Measurements from ENCODE around the gene PLEKHG7.

Gene PLEKHG7

DNA sequence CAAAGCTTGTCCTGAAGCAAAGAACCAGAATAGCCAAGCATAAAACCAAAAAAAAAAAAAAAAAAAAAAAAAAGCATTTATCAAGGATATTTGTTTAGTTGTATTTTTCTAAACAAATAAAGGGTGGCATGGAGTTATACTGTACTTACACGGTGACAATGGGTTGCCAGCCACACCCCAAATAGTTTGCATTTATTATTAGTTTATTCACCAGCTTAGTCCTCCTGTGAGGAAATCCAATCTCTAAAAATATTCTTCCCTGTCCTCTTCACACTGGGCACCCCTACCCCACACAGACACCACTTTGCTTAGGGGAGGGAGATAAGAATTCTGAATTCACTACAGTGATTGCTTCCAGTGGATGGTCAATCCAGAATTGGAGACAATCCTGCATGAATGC, 18.9 kb downstream of the PLEKHG7 start:
- H3K4me3 ChIP-seq (ENCODE audit: low read length) = no peak overlapping the region
- no peak for DNase-seq (ENCODE audit: low read depth)
- TF ChIP-seq CTCF (conservative IDR thresholded peaks at IDR 0.05; ENCODE audit: low read length) = no peak

DNA sequence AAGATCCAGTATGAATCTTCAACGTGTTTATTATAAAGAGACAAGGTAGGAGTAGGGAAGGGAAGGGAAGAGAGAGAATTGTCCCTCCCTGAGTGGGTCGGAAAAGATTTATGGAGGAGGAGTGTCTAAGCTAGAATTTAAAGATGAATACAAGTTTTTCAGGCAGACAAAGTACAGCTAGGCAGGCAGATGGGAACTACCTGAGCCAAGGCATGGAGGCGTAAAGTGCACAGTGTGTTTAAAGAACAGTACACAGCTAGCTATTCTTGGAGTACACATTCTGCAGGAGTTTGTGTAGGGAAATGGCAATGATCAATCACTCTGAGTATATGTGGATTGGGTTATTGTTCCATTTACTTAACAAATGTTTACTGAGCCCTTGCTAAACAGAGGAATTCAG, 20.1 kb downstream of the PLEKHG7 start:
- no peak for DNase-seq (ENCODE audit: low read depth)
- no peak overlapping the region for H3K4me3 ChIP-seq (ENCODE audit: low read length)
- no peak for TF ChIP-seq CTCF (conservative IDR thresholded peaks at IDR 0.05; ENCODE audit: low read length)

- no peak for DNase-seq (ENCODE audit: low read depth)
- TF ChIP-seq CTCF (conservative IDR thresholded peaks at IDR 0.05; ENCODE audit: low read length) = no peak
- no peak overlapping the region for H3K4me3 ChIP-seq (ENCODE audit: low read length)
These were observed 24.1 kb downstream of the PLEKHG7 start for GRCh38 chr12:92726850-92727249.

GRCh38 chr12:92729773-92730305, 27.1 kb downstream of the PLEKHG7 start:
- DNase-seq (ENCODE audit: low read depth) = no peak
- H3K4me3 ChIP-seq (ENCODE audit: low read length) = no peak overlapping the region
- no peak for TF ChIP-seq CTCF (conservative IDR thresholded peaks at IDR 0.05; ENCODE audit: low read length)

DNA sequence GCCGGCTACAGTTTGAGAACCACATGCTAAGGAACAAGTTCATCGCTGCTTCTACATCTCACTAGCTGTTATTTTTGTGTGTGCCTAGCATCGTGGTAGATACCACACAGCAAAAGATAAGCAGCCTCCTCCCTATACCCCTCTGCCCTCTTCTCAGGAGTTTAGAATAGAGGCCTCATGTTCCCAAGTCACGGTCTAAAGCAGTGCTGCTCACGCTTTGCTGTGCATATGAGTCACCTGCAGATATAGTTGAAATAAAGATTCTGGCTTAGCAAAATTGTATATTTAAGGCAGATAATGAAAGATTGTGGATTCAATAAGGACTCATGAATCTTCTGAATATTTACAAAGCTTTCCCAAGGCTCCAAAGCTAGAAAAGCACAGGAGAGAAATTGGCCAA, 28.0 kb downstream of the PLEKHG7 start:
- TF ChIP-seq CTCF (conservative IDR thresholded peaks at IDR 0.05; ENCODE audit: low read length) = no peak
- DNase-seq (ENCODE audit: low read depth) = no peak

GRCh38 chr12:92732216-92732615, 29.4 kb downstream of the PLEKHG7 start:
- TF ChIP-seq CTCF (conservative IDR thresholded peaks at IDR 0.05; ENCODE audit: low read length) = no peak
- no peak for DNase-seq (ENCODE audit: low read depth)
- H3K4me3 ChIP-seq (ENCODE audit: low read length) = no peak overlapping the region

More for the DNA sequence above, 28.0 kb downstream of the PLEKHG7 start:
- no peak overlapping the region for H3K4me3 ChIP-seq (ENCODE audit: low read length)

DNA sequence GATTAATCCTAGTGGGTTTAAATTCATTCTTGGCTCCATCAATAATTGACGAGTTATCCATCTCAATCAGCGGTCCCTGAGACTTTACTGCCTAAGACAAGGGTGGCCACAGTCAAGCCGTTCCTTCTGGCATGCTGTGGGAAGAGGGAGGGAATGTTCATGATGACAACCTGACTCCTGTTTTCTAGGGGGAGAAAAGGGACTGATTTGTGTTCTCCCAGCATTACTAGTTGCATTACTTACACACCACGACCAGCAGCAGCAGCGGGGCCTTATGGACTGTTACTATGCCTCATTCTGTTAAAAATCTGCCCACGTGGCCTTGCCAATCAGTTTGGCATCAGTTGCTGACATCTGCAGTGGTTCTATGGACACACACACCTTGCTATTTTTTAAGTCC, 29.9 kb downstream of the PLEKHG7 start:
- no peak for DNase-seq (ENCODE audit: low read depth)
- no peak for TF ChIP-seq CTCF (conservative IDR thresholded peaks at IDR 0.05; ENCODE audit: low read length)
- H3K4me3 ChIP-seq (ENCODE audit: low read length) = no peak overlapping the region

Data from AG10803 (cell line).